ENCODE data around the gene EEF1AKMT2. TPM values are rescaled to one million over a fixed set of nuclear protein-coding genes. Genes with fewer than 3 reads are reported as not detected.

The EEF1AKMT2 gene
- total and polyA plus RNA-seq, 9 of the 15 experiments (the other 6 are each of a cell fraction or from before 2014, with no cell fraction given), result 9.3 to 34.3 (median 23.7) TPM

DNA sequence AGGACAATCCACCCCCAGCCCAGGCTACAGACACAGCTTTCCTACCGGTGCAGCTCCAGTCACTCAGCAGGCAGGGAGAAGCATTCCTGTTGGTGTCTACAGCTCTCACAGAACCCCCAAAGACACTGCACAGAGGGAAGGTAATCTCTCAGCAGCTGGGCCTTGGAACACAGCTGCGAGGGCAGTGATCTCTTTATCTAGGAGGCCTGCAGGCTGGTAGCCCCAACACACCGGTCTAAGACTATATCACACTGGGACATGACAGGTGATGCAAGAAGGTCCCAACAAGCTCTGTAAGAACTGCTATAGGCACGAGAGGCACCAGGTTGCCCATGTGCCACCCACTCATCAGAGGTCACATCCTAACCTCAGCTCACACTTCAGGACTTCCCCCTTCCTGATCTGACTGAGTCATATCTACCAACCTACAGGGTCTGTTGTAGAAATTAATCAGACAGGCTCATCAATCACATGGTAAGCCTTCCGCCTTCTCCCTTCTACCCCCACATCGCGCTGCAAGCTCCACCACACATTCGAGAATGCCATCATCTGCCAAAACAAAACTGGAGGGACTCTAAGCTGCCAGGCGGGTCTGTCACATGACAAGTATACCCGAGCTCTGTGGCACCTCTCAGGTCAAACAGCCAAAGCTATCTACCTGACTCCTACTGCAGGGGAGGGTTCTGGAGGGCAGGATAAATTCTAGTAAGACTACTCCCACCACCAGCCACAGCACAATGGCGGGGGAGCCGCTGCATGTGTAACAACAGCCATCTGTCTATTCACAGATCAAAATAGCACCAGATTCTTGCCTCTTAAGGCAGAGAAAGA lies 73.6 kb downstream of the EEF1AKMT2 start (continued):
- TF ChIP-seq HOMEZ (CRISPR knock-in tag; IDR thresholded peaks at IDR 0.05) (no peak), BRF2 (IDR thresholded peaks at IDR 0.05; ENCODE audit: borderline replicate concordance, insufficient read depth, insufficient read length) (no peak), ZNF551 (CRISPR knock-in tag; IDR thresholded peaks at IDR 0.05) (no peak), SPI1 (IDR thresholded peaks at IDR 0.05; ENCODE audit: borderline replicate concordance, low read depth, low read length) (peak; percentile 77), SIN3A (IDR thresholded peaks at IDR 0.05; ENCODE audit: borderline replicate concordance in 2 of 2, control insufficient read depth in 1 of 2, low read depth in 2 of 2, low read length in 2 of 2) (no peak), PTBP1 (IDR thresholded peaks at IDR 0.05; ENCODE audit: low read depth, low read length) (no peak), ZNF133 (CRISPR knock-in tag; IDR thresholded peaks at IDR 0.05) (no peak), ZNF77 (CRISPR knock-in tag; IDR thresholded peaks at IDR 0.05) (no peak), TAF9B (IDR thresholded peaks at IDR 0.05; ENCODE audit: partially characterized antibody) (peak; percentile 78), BACH1 (tag; IDR thresholded peaks at IDR 0.05) (peak; percentile 64), PHF8 (IDR thresholded peaks at IDR 0.05; ENCODE audit: borderline replicate concordance, low read length) (no peak), ZZZ3 (IDR thresholded peaks at IDR 0.05) (no peak), CCAR2 (IDR thresholded peaks at IDR 0.05; ENCODE audit: low read depth, low read length) (no peak), NFATC3 (IDR thresholded peaks at IDR 0.05) (0 out of 2 replicates have a peak, but pooled peaks have one; percentile 20), ZNF41 (CRISPR knock-in tag; conservative IDR thresholded peaks at IDR 0.05) (no peak), SMARCA4 (IDR thresholded peaks at IDR 0.05) (peak; percentile 88), PCBP1 (IDR thresholded peaks at IDR 0.05; ENCODE audit: low read depth, low read length, poor library complexity, severe bottlenecking) (no peak), ZNF717 (CRISPR knock-in tag; IDR thresholded peaks at IDR 0.05) (no peak), CBX3 (IDR thresholded peaks at IDR 0.05; ENCODE audit: borderline replicate concordance in 1 of 2, low read length in 2 of 2) (no peak)
- TF ChIP-seq, protein P1, sequence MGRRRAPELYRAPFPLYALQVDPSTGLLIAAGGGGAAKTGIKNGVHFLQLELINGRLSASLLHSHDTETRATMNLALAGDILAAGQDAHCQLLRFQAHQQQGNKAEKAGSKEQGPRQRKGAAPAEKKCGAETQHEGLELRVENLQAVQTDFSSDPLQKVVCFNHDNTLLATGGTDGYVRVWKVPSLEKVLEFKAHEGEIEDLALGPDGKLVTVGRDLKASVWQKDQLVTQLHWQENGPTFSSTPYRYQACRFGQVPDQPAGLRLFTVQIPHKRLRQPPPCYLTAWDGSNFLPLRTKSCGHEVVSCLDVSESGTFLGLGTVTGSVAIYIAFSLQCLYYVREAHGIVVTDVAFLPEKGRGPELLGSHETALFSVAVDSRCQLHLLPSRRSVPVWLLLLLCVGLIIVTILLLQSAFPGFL (CRISPR knock-in tag; IDR thresholded peaks at IDR 0.05), result no peak
- TF ChIP-seq, protein P2, sequence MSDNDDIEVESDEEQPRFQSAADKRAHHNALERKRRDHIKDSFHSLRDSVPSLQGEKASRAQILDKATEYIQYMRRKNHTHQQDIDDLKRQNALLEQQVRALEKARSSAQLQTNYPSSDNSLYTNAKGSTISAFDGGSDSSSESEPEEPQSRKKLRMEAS (CRISPR knock-in tag; IDR thresholded peaks at IDR 0.05), result peak; percentile 44; the same call in 1 of the 2 replicates
- TF ChIP-seq, protein P3, sequence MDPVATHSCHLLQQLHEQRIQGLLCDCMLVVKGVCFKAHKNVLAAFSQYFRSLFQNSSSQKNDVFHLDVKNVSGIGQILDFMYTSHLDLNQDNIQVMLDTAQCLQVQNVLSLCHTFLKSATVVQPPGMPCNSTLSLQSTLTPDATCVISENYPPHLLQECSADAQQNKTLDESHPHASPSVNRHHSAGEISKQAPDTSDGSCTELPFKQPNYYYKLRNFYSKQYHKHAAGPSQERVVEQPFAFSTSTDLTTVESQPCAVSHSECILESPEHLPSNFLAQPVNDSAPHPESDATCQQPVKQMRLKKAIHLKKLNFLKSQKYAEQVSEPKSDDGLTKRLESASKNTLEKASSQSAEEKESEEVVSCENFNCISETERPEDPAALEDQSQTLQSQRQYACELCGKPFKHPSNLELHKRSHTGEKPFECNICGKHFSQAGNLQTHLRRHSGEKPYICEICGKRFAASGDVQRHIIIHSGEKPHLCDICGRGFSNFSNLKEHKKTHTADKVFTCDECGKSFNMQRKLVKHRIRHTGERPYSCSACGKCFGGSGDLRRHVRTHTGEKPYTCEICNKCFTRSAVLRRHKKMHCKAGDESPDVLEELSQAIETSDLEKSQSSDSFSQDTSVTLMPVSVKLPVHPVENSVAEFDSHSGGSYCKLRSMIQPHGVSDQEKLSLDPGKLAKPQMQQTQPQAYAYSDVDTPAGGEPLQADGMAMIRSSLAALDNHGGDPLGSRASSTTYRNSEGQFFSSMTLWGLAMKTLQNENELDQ (CRISPR knock-in tag; IDR thresholded peaks at IDR 0.05; ENCODE audit: borderline replicate concordance), result no peak
